Natural killer cell (primary cell): Measurements from ENCODE around the gene POLR2H. TPM values are rescaled to one million over a fixed set of nuclear protein-coding genes. Genes with fewer than 3 reads are reported as not detected.
A peak's percentile ranks its signal among the peaks of the same experiment; 100 is the strongest.

Experiments
- ATAC-seq, 3 donors: fragments of 150-1000 bp in 2 of 3; fragments of 200-7000 bp in 1 of 3; cut with Tn5 transposase; 1 replicate in 1 of 3; 2 replicates in 2 of 3; pipeline ENCODE4 v1.10.0; 2021; ENCODE audit warnings: mild to moderate bottlenecking in 2 of 3, moderate library complexity in 2 of 3
- DNase-seq, 2 donors: peaks; one replicate each; pipeline versions ENCODE4 v3.0.0 to v3.0.0-alpha.2; 2013 to 2021; ENCODE audit warnings: mixed read lengths in 1 of 2
- H3K27ac ChIP-seq: one replicate; pipeline ENCODE4 v1.5.1; 2013; ENCODE audit warnings: mild to moderate bottlenecking, low read length
- H3K27me3 ChIP-seq: one replicate; pipeline ENCODE4 v1.6.1; 2013; ENCODE audit warnings: low read length; ENCODE audit not compliant: control insufficient read depth, insufficient read depth
- H3K36me3 ChIP-seq: one replicate; pipeline ENCODE4 v1.6.1; 2013; ENCODE audit warnings: low read length; ENCODE audit not compliant: control insufficient read depth, insufficient read depth
- H3K4me1 ChIP-seq: one replicate; pipeline ENCODE4 v1.6.1; 2013; ENCODE audit warnings: low read length; ENCODE audit not compliant: control insufficient read depth, insufficient read depth
- H3K4me3 ChIP-seq: one replicate; pipeline ENCODE4 v1.5.1; 2013; ENCODE audit warnings: low read length
- H3K9me3 ChIP-seq: one replicate; pipeline ENCODE4 v1.6.1; 2013; ENCODE audit warnings: low read length; ENCODE audit not compliant: control insufficient read depth, insufficient read depth
- H3K27ac Mint-ChIP-seq, 2 donors: one replicate each; pipeline ENCODE4 v1.8.0; 2022; ENCODE audit warnings: mild to moderate bottlenecking in 2 of 2, mixed read lengths in 2 of 2, moderate library complexity in 1 of 2
- H3K27me3 Mint-ChIP-seq, 2 donors: one replicate each; pipeline ENCODE4 v1.8.0; 2022; ENCODE audit warnings: low read depth in 2 of 2, mixed read lengths in 2 of 2
- H3K36me3 Mint-ChIP-seq: one replicate; pipeline ENCODE4 v1.8.0; 2022; ENCODE audit warnings: mixed read lengths
- H3K4me1 Mint-ChIP-seq, 2 donors: one replicate each; pipeline ENCODE4 v1.8.0; 2022; ENCODE audit warnings: mixed read lengths in 2 of 2
- H3K4me3 Mint-ChIP-seq: one replicate; pipeline ENCODE4 v1.8.0; 2022; ENCODE audit warnings: mild to moderate bottlenecking, moderate library complexity, mixed read lengths
- H3K9me3 Mint-ChIP-seq, 2 donors: one replicate each; pipeline ENCODE4 v1.8.0; 2022; ENCODE audit warnings: mixed read lengths in 2 of 2
- WGBS: methylation state at CpG from one replicate; pipeline ENCODE4 v1.1.7; 2013; ENCODE audit warnings: missing lambda C conversion rate; ENCODE audit not compliant: insufficient coverage; 5-methylcytosine and 5-hydroxymethylcytosine counted together
- intact Hi-C: fragments of 100-400 bp; cut with micrococcal nuclease; formaldehyde crosslinking; loops from one replicate; pipeline ENCODE4 v1.14.2; 2022
- total RNA-seq, 4 donors: library from RNA; stranded (reverse); fragments of 120-200 nt in 1 of 4; gene quantifications; one replicate each; pipeline versions ENCODE4 v1.2.3 to v1.2.4, GENCODE V29; 2013 to 2022
- TF ChIP-seq, protein P1 (sequence below): fragments of 200-600 bp; IDR thresholded peaks from one replicate; pipeline ENCODE4 v1.8.0; 2022; ENCODE audit warnings: antibody characterized with exemption

POLR2H gene
- total RNA-seq, 3 donors from 2014 or later (not counting 1 experiment from before 2014, with no cell fraction given), result 33.0 to 49.8 (median 41.1) TPM

DNA sequence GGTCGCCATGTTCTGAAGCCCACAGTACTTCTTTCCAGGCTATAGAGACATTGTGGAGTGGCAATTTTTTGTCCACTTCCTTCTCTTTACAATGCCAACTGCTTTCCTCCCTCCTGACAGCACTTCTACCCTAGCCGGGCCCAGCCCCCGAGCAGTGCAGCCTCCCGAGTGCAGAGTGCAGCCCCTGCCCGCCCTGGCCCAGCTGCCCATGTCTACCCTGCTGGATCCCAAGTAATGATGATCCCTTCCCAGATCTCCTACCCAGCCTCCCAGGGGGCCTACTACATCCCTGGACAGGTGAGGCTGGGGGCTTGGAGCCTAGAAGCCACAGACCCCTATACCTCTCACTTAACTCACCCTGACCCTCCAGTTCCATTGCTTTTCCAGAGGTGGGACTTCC, 44.3 kb upstream of the POLR2H start:
- DNase-seq, result no peak
- no peak overlapping the region for H3K4me3 ChIP-seq

DNA sequence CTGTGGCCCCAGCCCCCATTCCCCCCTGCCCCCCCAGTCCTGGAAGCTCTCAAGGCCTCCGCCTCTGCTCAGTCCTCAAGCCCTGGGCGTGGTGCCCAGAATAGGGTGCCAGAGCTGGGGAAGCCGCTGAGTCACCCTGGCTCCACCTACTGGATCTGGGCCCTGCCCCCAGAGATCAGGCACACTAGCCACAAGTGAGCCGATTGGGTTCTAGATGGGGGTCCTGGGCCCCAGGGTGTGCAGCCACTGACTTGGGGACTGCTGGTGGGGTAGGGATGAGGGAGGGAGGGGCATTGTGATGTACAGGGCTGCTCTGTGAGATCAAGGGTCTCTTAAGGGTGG, 41.4 kb upstream of the POLR2H start:
- Mint-ChIP-seq H3K4me3 (no peak overlapping the region), H3K36me3 (peaks cover 27% of the 10 kb centered on the region), H3K4me1 (peaks cover 24 to 57% of the 10 kb centered on the region in 2 donors), H3K27ac (peak overlapping the region in 1 of 2 donors; percentile 81), H3K27me3 (no peaks in the 10 kb centered on the region), H3K9me3 (no peaks in the 10 kb centered on the region)
- Histone ChIP-seq H3K4me3 (no peak overlapping the region), H3K27me3 (no peaks in the 10 kb centered on the region), H3K27ac (no peak overlapping the region), H3K4me1 (peaks cover 36% of the 10 kb centered on the region), H3K9me3 (no peaks in the 10 kb centered on the region), H3K36me3 (peaks cover 59% of the 10 kb centered on the region)
- TF ChIP-seq, protein P1, sequence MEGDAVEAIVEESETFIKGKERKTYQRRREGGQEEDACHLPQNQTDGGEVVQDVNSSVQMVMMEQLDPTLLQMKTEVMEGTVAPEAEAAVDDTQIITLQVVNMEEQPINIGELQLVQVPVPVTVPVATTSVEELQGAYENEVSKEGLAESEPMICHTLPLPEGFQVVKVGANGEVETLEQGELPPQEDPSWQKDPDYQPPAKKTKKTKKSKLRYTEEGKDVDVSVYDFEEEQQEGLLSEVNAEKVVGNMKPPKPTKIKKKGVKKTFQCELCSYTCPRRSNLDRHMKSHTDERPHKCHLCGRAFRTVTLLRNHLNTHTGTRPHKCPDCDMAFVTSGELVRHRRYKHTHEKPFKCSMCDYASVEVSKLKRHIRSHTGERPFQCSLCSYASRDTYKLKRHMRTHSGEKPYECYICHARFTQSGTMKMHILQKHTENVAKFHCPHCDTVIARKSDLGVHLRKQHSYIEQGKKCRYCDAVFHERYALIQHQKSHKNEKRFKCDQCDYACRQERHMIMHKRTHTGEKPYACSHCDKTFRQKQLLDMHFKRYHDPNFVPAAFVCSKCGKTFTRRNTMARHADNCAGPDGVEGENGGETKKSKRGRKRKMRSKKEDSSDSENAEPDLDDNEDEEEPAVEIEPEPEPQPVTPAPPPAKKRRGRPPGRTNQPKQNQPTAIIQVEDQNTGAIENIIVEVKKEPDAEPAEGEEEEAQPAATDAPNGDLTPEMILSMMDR, result no peak
- intact Hi-C loops, result loop anchor here (2.0 kb wide), 1 partner anchor 15 kb away; no protein-coding TSS in a partner anchor
- ATAC-seq (peak in 2 of 3 donors; percentile 14 to 37), DNase-seq (peak in 1 of 2 donors; percentile 27)
- WGBS, result 50% methylated on average over 4 of the region's 4 CpGs

More for the DNA sequence above, 44.3 kb upstream of the POLR2H start:
- Mint-ChIP-seq H3K27ac (peak overlapping the region; percentile 34 to 73), H3K4me1 (peaks cover 21 to 54% of the 10 kb centered on the region in 2 donors), H3K9me3 (no peaks in the 10 kb centered on the region), H3K4me3 (peak overlapping the region; percentile 41), H3K36me3 (peaks cover 11% of the 10 kb centered on the region), H3K27me3 (no peaks in the 10 kb centered on the region)
- 90% methylated on average over 5 of the region's 5 CpGs for WGBS
- Histone ChIP-seq H3K9me3 (no peaks in the 10 kb centered on the region), H3K36me3 (peaks cover 31% of the 10 kb centered on the region), H3K27me3 (no peaks in the 10 kb centered on the region), H3K27ac (no peak overlapping the region), H3K4me1 (peaks cover 41% of the 10 kb centered on the region)
- intact Hi-C loops, result no loop called here
- TF ChIP-seq, protein P1, result no peak
- ATAC-seq, result no peak

DNA sequence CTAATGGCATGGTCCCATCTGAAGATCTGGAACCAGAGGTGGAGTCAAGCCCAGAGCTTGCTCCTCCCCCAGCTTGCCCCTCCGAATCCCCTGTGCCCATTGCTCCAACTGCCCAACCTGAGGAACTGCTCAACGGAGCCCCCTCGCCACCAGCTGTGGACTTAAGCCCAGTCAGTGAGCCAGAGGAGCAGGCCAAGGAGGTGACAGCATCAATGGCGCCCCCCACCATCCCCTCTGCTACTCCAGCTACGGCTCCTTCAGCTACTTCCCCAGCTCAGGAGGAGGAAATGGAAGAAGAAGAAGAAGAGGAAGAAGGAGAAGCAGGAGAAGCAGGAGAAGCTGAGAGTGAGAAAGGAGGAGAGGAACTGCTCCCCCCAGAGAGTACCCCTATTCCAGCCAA, 39.8 kb upstream of the POLR2H start:
- Histone ChIP-seq H3K36me3 (peaks cover 75% of the 10 kb centered on the region), H3K4me3 (no peak overlapping the region), H3K27ac (no peak overlapping the region), H3K4me1 (peaks cover 20% of the 10 kb centered on the region), H3K9me3 (no peaks in the 10 kb centered on the region), H3K27me3 (no peaks in the 10 kb centered on the region)
- ATAC-seq (no peak), DNase-seq (no peak)
- no peaks in the 10 kb centered on the region for H3K27me3 Mint-ChIP-seq
- H3K4me1 Mint-ChIP-seq, result peaks cover 20 to 43% of the 10 kb centered on the region in 2 donors
- peaks cover 30% of the 10 kb centered on the region for H3K36me3 Mint-ChIP-seq
- TF ChIP-seq, protein P1, result no peak
- H3K4me3 Mint-ChIP-seq, result no peak overlapping the region
- H3K9me3 Mint-ChIP-seq, result no peaks in the 10 kb centered on the region
- peak overlapping the region in 1 of 2 donors; percentile 81 for H3K27ac Mint-ChIP-seq
- 98% methylated on average over 3 of the region's 5 CpGs for WGBS
- intact Hi-C loops, result loop anchor here (2.0 kb wide), 1 partner anchor 13 kb away; no protein-coding TSS in a partner anchor
